ENCODE data around the gene ASIC4.

ASIC4 gene

DNA sequence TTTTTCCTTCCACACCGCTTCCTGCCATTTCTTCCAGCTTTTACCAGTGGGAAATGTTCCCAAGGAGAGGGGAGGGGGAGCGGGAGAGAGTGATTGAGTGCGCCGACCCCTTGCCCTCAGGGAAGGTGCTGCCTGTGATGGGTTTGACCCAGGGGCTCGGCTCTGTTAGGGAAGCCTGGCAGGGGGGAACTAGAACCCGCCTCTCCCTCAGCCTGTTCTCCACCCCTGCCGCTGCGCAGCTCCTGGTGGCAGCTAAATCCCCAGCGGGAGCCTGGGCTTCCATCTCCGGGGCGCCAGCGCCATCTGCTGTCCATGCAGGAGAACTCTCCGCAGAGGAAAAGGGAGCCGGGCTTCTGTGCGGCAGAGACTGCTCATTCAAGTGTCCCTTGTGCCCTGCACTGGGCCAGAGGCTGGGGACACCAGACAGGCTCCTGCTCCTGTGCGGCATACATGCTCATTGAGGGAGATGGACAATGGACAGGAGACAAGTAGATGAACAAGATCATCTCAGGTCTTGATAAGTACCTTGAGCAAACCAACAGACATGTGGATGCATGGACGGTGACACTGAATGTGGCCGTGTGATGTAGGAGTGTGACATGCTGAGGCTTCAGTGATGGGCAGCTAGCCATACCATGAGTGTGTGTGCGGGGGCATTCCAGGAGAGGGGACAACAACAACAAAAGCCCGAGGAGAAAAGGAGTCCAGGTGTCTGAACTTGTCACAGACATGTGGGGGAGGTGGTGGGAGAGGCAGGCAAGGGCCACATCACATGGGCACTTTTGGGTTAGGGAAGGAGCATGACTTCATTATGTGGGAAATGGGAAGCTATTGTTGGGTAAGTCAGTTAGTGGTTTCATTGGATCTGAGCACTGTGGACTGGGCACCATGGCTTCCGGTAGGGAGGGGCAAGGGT is 16.0 kb downstream of the ASIC4 start:
- TF ChIP-seq, protein P1, sequence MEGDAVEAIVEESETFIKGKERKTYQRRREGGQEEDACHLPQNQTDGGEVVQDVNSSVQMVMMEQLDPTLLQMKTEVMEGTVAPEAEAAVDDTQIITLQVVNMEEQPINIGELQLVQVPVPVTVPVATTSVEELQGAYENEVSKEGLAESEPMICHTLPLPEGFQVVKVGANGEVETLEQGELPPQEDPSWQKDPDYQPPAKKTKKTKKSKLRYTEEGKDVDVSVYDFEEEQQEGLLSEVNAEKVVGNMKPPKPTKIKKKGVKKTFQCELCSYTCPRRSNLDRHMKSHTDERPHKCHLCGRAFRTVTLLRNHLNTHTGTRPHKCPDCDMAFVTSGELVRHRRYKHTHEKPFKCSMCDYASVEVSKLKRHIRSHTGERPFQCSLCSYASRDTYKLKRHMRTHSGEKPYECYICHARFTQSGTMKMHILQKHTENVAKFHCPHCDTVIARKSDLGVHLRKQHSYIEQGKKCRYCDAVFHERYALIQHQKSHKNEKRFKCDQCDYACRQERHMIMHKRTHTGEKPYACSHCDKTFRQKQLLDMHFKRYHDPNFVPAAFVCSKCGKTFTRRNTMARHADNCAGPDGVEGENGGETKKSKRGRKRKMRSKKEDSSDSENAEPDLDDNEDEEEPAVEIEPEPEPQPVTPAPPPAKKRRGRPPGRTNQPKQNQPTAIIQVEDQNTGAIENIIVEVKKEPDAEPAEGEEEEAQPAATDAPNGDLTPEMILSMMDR (IDR thresholded peaks at IDR 0.05; ENCODE audit: poor library complexity, severe bottlenecking), result peak; percentile 94
- Histone ChIP-seq H3K27me3 (ENCODE audit: insufficient read depth, poor library complexity, severe bottlenecking) (peaks cover 22% of the 10 kb centered on the region), H3K9me3 (ENCODE audit: severe bottlenecking) (no peaks in the 10 kb centered on the region), H3K4me1 (ENCODE audit: insufficient read depth, poor library complexity, severe bottlenecking) (no peaks in the 10 kb centered on the region), H3K4me3 (ENCODE audit: severe bottlenecking) (no peak overlapping the region), H3K36me3 (ENCODE audit: low read depth) (no peaks in the 10 kb centered on the region), H3K27ac (ENCODE audit: poor library complexity, severe bottlenecking) (no peak overlapping the region)
- DNase-seq (ENCODE audit: low spot score), result no peak
- ATAC-seq (ENCODE audit: low read depth), result peak; percentile 80

DNA sequence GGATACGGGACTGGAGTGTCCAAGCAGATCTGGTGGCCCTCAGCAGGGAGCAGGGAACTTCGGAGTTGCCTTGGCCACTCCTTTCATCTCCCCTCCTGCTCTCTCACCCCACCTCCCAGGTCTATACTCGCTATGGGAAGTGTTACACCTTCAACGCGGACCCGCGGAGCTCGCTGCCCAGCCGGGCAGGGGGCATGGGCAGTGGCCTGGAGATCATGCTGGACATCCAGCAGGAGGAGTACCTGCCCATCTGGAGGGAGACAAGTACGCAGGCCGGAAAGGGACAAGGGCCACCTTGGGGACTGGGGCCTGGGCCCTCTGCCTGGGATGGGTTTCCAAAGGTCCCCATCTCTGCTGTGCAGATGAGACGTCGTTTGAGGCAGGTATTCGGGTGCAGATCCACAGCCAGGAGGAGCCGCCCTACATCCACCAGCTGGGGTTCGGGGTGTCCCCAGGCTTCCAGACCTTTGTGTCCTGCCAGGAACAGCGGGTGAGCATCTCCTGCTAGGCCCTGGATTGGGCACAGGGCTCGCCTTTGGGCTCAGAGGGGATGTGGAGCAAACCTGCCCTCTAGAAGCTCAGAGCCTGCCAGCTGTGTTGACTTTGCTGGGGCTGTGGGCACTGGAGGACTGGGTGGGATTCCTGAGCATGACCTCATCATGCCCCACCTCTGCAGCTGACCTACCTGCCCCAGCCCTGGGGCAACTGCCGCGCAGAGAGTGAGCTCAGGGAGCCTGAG is 17.5 kb downstream of the ASIC4 start:
- Histone ChIP-seq H3K9me3 (ENCODE audit: severe bottlenecking) (no peaks in the 10 kb centered on the region), H3K4me1 (ENCODE audit: insufficient read depth, poor library complexity, severe bottlenecking) (no peaks in the 10 kb centered on the region)
- ATAC-seq (ENCODE audit: low read depth), result no peak

DNA sequence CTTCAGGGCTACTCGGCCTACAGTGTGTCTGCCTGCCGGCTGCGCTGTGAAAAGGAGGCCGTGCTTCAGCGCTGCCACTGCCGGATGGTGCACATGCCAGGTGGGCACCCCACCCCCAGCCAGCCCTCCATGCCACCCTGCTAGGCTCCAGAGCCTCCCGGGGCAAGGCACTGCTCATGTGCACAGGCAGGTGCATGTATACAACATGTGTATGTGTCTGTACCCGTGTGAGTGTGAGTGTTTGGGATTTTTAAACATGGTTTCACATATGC is 18.0 kb downstream of the ASIC4 start:
- H3K27me3 ChIP-seq (ENCODE audit: insufficient read depth, poor library complexity, severe bottlenecking), result peaks cover 20% of the 10 kb centered on the region
- no peaks in the 10 kb centered on the region for H3K36me3 ChIP-seq (ENCODE audit: low read depth)
- no peak overlapping the region for H3K27ac ChIP-seq (ENCODE audit: poor library complexity, severe bottlenecking)
- TF ChIP-seq, protein P1 (IDR thresholded peaks at IDR 0.05; ENCODE audit: poor library complexity, severe bottlenecking), result no peak
- no peak for ATAC-seq (ENCODE audit: low read depth)
- no peaks in the 10 kb centered on the region for H3K9me3 ChIP-seq (ENCODE audit: severe bottlenecking)
- DNase-seq (ENCODE audit: low spot score), result no peak
- no peaks in the 10 kb centered on the region for H3K4me1 ChIP-seq (ENCODE audit: insufficient read depth, poor library complexity, severe bottlenecking)
- H3K4me3 ChIP-seq (ENCODE audit: severe bottlenecking), result no peak overlapping the region

More for the DNA sequence above, 17.5 kb downstream of the ASIC4 start:
- Histone ChIP-seq H3K36me3 (ENCODE audit: low read depth) (no peaks in the 10 kb centered on the region), H3K4me3 (ENCODE audit: severe bottlenecking) (no peak overlapping the region), H3K27me3 (ENCODE audit: insufficient read depth, poor library complexity, severe bottlenecking) (peaks cover 22% of the 10 kb centered on the region), H3K27ac (ENCODE audit: poor library complexity, severe bottlenecking) (no peak overlapping the region)
- TF ChIP-seq, protein P1 (IDR thresholded peaks at IDR 0.05; ENCODE audit: poor library complexity, severe bottlenecking), result no peak
- DNase-seq (ENCODE audit: low spot score), result no peak

DNA sequence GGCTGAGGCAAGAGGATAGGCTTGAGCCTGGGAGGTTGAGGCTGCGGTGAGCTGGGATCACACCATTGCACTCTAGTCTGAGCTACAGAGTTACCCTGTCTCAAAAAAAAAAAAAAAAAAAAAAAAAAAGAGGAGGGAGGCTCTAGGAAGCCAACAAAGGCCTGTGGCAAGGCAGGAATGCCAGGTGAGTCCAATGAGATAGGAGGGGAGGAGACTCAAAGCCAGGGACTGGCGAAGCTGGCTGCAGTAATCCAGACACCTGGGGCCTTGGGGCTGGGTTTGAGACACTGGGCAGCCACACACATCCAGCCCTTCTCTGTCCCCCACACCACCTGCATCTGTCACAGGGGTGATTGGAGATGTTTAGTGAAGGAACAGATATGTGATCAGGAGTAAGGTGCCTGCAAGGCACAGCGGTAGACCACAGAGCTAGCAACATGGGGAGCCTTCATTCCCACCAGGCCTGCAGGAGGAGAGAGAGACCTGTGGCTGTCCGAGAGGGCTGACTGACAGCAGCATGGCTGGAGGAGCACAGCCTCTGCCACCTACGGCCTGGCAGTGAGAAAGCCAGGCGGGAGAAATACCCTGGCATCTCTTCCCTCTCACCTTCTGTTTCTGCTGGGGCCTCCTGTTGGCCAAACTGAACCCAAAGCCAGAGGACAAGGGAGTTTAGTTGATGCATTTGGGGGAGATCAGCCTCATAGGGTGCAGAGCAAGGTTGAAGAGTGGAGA is 19.8 kb downstream of the ASIC4 start:
- Histone ChIP-seq H3K36me3 (ENCODE audit: low read depth) (peaks cover 5% of the 10 kb centered on the region; the same call in 1 of the 2 replicates), H3K9me3 (ENCODE audit: severe bottlenecking) (no peaks in the 10 kb centered on the region), H3K27ac (ENCODE audit: poor library complexity, severe bottlenecking) (no peak overlapping the region), H3K4me3 (ENCODE audit: severe bottlenecking) (no peak overlapping the region), H3K4me1 (ENCODE audit: insufficient read depth, poor library complexity, severe bottlenecking) (peaks cover 9% of the 10 kb centered on the region), H3K27me3 (ENCODE audit: insufficient read depth, poor library complexity, severe bottlenecking) (peaks cover 10% of the 10 kb centered on the region)
- ATAC-seq (ENCODE audit: low read depth), result peak; percentile 37; the same call in 2 of the 3 replicates
- DNase-seq (ENCODE audit: low spot score), result no peak
- TF ChIP-seq, protein P1 (IDR thresholded peaks at IDR 0.05; ENCODE audit: poor library complexity, severe bottlenecking), result no peak

Measured in RWPE2 (cell line).